Fibroblast of lung (primary cell): ENCODE results near the gene SMARCA2. TPM values are rescaled to one million over a fixed set of nuclear protein-coding genes. Genes with fewer than 3 reads are reported as not detected.

ENCODE experiments used
- DNase-seq, 2 donors: peaks; one replicate each; pipeline versions ENCODE4 v3.0.0 to v3.0.0-alpha.2; 2010; ENCODE audit warnings: low read depth in 2 of 2
- H2AFZ ChIP-seq: 2 replicates; pipeline ENCODE4 v1.5.1; 2012; ENCODE audit warnings: low read length, control low read depth, inconsistent platforms
- H3K27ac ChIP-seq: 2 replicates; pipeline ENCODE4 v1.5.1; 2011; ENCODE audit warnings: low read length, control low read depth; ENCODE audit not compliant: insufficient read depth
- H3K27me3 ChIP-seq: 2 replicates; pipeline ENCODE4 v1.5.1; 2011; ENCODE audit warnings: mild to moderate bottlenecking, low read length; ENCODE audit not compliant: control insufficient read depth, insufficient read depth
- H3K36me3 ChIP-seq: 2 replicates; pipeline ENCODE4 v1.5.1; 2011; ENCODE audit warnings: low read length; ENCODE audit not compliant: control insufficient read depth, insufficient read depth
- H3K4me1 ChIP-seq: 2 replicates; pipeline ENCODE4 v1.5.1; 2011; ENCODE audit warnings: low read length; ENCODE audit not compliant: control insufficient read depth, insufficient read depth; ENCODE audit errors: extremely low read depth
- H3K4me2 ChIP-seq: 2 replicates; pipeline ENCODE4 v1.5.1; 2011; ENCODE audit warnings: low read length, control low read depth; ENCODE audit not compliant: insufficient read depth; ENCODE audit errors: extremely low read depth
- H3K4me3 ChIP-seq, 4 experiments: fragments of 200-600 bp in 1 of 4; sonication (generic) in 1 of 4; replicated peaks in 1 of 4; 2 replicates each; pipeline ENCODE4 v1.5.1; 2011 to 2016; ENCODE audit warnings: low read length in 4 of 4, low read depth in 3 of 4, mild to moderate bottlenecking in 3 of 4, control low read depth in 2 of 4, inconsistent platforms in 1 of 4, mixed read lengths in 1 of 4; ENCODE audit not compliant: insufficient read depth in 1 of 4; ENCODE audit errors: control extremely low read depth in 1 of 4
- H3K79me2 ChIP-seq: 2 replicates; pipeline ENCODE4 v1.5.1; 2012; ENCODE audit warnings: mild to moderate bottlenecking, low read length, inconsistent platforms; ENCODE audit not compliant: control insufficient read depth, insufficient read depth
- H3K9ac ChIP-seq: 2 replicates; pipeline ENCODE4 v1.5.1; 2011; ENCODE audit warnings: mild to moderate bottlenecking, low read length, control low read depth; ENCODE audit not compliant: insufficient read depth
- H3K9me3 ChIP-seq: 2 replicates; pipeline ENCODE4 v1.5.1; 2012; ENCODE audit warnings: low read depth, low read length; ENCODE audit not compliant: control insufficient read depth, insufficient read depth
- H4K20me1 ChIP-seq: 2 replicates; pipeline ENCODE4 v1.5.1; 2011; ENCODE audit warnings: low read length; ENCODE audit not compliant: control insufficient read depth, insufficient read depth; ENCODE audit errors: extremely low read depth
- CTCF ChIP-seq, 2 donors: IDR thresholded peaks in 1 of 2; conservative IDR thresholded peaks in 1 of 2; 1 replicate in 1 of 2; 2 replicates in 1 of 2; pipeline ENCODE4 v1.5.1; 2011 to 2012; ENCODE audit warnings: low read length in 2 of 2, control low read depth in 1 of 2, inconsistent platforms in 1 of 2, low read depth in 1 of 2, mild to moderate bottlenecking in 1 of 2
- EZH2 ChIP-seq: IDR thresholded peaks from 2 replicates; pipeline ENCODE4 v1.5.1; 2012; ENCODE audit warnings: low read length, control low read depth, mild to moderate bottlenecking; ENCODE audit errors: missing control alignments
- polyA plus RNA-seq, 2 donors: library from polyadenylated mRNA; depleted of rRNA in 1 of 2; stranded (reverse) in 1 of 2; unstranded in 1 of 2; fragments of >200 nt; gene quantifications; 2 replicates each; pipeline ENCODE4 v1.2.1, GENCODE V29; 2011 to 2012; ENCODE audit warnings: missing spikeins in 1 of 2
- total RNA-seq: library from RNA; depleted of rRNA; stranded (reverse); fragments of >200 nt; gene quantifications from 2 replicates; pipeline ENCODE4 v1.2.1, GENCODE V29; 2014

SMARCA2 gene
- total and polyA plus RNA-seq, 2 donors (not counting 1 experiment from before 2014, with no cell fraction given) = 36.8 to 62.3 TPM

DNA sequence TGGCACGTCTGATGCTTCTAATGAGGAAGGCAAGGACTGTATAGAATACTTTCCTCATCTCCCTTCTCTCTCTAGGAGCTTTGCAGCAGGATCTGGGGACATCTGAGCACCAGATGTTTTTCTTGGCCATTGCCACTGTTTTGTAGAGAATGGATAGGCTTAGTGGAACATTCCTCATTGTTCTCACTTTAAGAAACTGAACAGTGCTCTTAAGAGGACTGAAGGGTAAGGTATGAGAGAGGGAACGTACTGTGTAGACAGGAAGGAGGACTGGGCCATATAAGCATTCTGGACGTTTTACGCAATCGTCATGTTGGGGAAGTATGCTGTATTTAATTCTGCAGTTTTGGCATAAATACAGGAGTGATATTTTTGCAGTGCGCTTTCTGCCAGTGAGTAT is 70.6 kb downstream of the SMARCA2 start:
- Histone ChIP-seq H3K79me2 (no peaks in the 10 kb centered on the region), H2AFZ (no peak overlapping the region), H3K27ac (no peak overlapping the region), H3K27me3 (no peaks in the 10 kb centered on the region), H3K4me1 (no peaks in the 10 kb centered on the region), H3K9ac (no peak overlapping the region), H3K4me2 (no peak overlapping the region), H4K20me1 (no peaks in the 10 kb centered on the region), H3K9me3 (no peaks in the 10 kb centered on the region), H3K36me3 (peaks cover 3% of the 10 kb centered on the region), H3K4me3 (no peak overlapping the region)
- peak; percentile 47 to 65 for DNase-seq
- TF ChIP-seq CTCF (conservative IDR thresholded peaks at IDR 0.05 in 1 of 2, IDR thresholded peaks at IDR 0.05 in 1 of 2; ENCODE audit: low read depth in 1 of 2, low read length in 2 of 2) (no peak), EZH2 (no peak)

GRCh38 chr9:2086116-2086515 is 71.0 kb downstream of the SMARCA2 start:
- DNase-seq = no peak
- Histone ChIP-seq H3K9ac (no peak overlapping the region), H3K4me2 (no peak overlapping the region), H2AFZ (no peak overlapping the region), H3K79me2 (no peaks in the 10 kb centered on the region), H4K20me1 (no peaks in the 10 kb centered on the region), H3K36me3 (peaks cover 3% of the 10 kb centered on the region), H3K27ac (no peak overlapping the region), H3K27me3 (no peaks in the 10 kb centered on the region), H3K9me3 (no peaks in the 10 kb centered on the region), H3K4me3 (no peak overlapping the region), H3K4me1 (no peaks in the 10 kb centered on the region)
- TF ChIP-seq EZH2 = no peak

DNA sequence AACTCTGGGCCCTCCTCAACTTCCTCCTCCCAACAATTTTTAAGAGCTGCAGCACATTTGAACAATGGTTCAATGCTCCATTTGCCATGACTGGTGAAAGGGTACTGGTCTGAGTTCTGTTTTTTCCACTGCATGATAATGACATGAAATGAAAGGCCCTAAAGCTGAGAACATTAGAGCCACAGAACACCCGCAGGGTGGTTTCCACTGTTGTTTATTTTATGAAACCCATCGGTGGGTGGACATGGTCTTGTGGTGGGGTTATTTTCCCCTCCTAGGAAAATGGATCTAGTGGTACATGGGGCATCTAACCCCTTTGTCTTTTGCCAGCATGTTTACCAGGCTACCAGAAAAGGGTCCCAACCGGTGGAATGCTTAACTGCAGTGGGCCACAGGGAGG is 71.8 kb downstream of the SMARCA2 start:
- no peak for TF ChIP-seq CTCF (conservative IDR thresholded peaks at IDR 0.05 in 1 of 2, IDR thresholded peaks at IDR 0.05 in 1 of 2; ENCODE audit: low read depth in 1 of 2, low read length in 2 of 2)
- no peak for TF ChIP-seq EZH2
- Histone ChIP-seq H2AFZ (no peak overlapping the region), H3K36me3 (peaks cover 3% of the 10 kb centered on the region)

More for the DNA sequence above, 71.8 kb downstream of the SMARCA2 start:
- Histone ChIP-seq H3K9ac (no peak overlapping the region), H3K79me2 (no peaks in the 10 kb centered on the region), H3K4me2 (no peak overlapping the region), H3K4me3 (no peak overlapping the region), H3K27ac (no peak overlapping the region), H4K20me1 (no peaks in the 10 kb centered on the region), H3K9me3 (no peaks in the 10 kb centered on the region), H3K27me3 (no peaks in the 10 kb centered on the region), H3K4me1 (no peaks in the 10 kb centered on the region)
- DNase-seq = no peak
